Non-pigmented ciliary epithelial cell (primary cell): ENCODE measurements around the gene VAV3.

Experiments used
- DNase-seq: peaks from one replicate; pipeline ENCODE4 v3.0.0-alpha.2; 2010; ENCODE audit warnings: low read depth

The VAV3 gene

GRCh38 chr1:107531065-107531908 is 433.7 kb downstream of the VAV3 start:
- no peak for DNase-seq

- no peak for DNase-seq
Measured at GRCh38 chr1:107530543-107530942, 434.4 kb downstream of the VAV3 start.

DNA sequence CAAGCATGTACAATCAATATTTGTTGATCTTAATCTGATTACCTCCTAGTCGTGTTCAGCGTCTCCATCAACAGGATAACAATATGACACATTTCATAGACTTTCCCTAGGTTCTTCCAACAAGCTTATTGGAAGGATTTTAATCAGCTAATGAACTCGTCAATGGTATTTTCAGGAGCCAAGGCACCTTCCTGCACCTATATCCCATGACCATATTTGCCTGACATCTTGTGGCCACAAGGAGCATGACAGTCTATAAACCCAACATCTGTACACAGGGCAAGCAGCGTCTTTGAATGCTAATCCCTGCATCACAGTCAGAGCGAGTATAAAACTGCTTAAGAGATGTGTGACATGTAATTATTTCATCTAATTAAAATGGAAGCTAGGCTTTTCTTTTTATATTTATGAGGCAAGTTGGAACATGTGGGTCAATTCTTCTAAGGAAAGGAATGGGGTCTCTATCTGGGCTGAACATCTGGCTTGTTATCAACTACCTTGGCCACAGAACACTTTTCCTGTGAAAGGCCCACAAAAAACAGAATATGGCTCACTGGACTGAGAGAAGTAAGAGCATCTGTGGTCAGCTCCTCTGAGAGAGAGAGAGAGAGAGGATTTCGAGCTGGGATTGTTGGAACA is 435.4 kb downstream of the VAV3 start:
- peak; percentile 17 for DNase-seq

- no peak for DNase-seq
Measured at GRCh38 chr1:107526524-107527198, 438.3 kb downstream of the VAV3 start.

DNA sequence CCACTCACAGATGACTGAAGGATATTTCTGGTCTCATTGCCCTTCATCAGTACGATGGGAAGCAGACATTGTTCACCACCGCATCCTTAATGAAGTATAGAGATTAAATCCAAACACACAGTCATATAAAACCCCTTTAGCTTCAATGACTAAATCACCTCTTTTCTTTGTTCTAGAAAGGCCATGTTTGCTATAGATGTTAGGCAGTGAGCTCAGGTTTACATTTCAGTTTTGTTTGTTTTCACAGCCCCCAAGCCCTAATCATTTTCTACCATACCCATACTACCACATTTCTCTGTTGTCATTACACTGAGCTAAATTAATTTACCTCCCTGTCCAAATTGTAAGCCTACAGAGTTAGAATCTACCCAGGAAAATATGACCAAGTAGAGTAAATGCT is 439.0 kb downstream of the VAV3 start:
- DNase-seq: no peak

DNA sequence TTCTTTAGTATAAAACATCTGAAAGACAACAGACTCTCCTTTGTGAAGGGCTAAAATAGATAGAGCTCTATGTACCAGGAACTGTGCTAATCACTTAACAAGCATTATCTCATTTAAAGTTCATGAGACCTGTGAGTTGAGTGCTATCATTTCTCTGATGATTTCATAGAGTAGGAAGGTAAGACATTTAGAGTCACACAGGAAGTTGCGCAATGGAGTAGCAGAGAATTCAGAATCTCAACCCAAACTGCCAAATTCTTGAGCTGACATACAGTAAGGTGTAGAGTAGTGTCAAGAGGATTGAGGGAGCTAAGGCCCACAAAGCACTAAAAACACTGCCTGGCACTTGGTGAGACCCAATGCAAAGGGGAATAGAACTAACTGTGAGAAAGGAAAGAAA is 439.8 kb downstream of the VAV3 start:
- DNase-seq: no peak

DNA sequence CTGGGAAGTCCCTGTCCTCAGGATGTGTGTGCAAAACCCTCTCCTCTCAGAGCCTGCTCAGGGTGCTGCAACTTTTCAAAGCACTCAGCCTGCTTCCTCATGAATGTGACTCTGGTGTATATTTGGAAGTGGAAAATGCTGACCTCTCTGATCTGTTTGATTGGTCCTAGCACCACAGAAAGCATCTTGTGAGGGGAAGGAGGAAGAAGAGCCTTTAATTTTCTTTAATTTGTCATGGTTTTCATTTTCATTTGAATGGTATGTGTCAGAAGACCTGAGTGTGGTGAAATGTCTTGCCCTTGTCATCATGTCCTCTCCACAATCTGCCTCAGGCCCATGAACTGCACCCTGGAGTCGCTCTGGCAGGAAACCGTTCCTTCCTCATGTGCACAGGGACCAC is 440.7 kb downstream of the VAV3 start:
- no peak for DNase-seq

GRCh38 chr1:107523736-107524135 is 441.2 kb downstream of the VAV3 start:
- no peak for DNase-seq

- DNase-seq: no peak
Measured at GRCh38 chr1:107523061-107523460, 441.9 kb downstream of the VAV3 start.
